Endothelial cell of umbilical vein (primary cell): ENCODE measurements around the gene CNNM4. TPM values are rescaled to one million over a fixed set of nuclear protein-coding genes. Genes with fewer than 3 reads are reported as not detected.
A peak's percentile ranks its signal among the peaks of the same experiment; 100 is the strongest.

Source experiments
- BruUV-seq: library from RNA; stranded (reverse); fragments of 400-500 nt; replicated peaks from 2 replicates; lab custom pipeline; 2021; lab: Mats Ljungman, UMichigan
- CTCF ChIA-PET: fragments of 300-600, 350-600 bp; sonication (Branson Sonifier 250); formaldehyde crosslinking; loops from one replicate; lab custom pipeline; 2021; ENCODE audit warnings: antibody characterized with exemption, inconsistent platforms; lab: Charles Lee
- POLR2A ChIA-PET: fragments of 300-600, 350-600 bp; sonication (Branson Sonifier 250); formaldehyde crosslinking; loops from one replicate; lab custom pipeline; 2021; ENCODE audit warnings: antibody characterized with exemption, inconsistent platforms; lab: Charles Lee
- DNase-seq: peaks from one replicate; pipeline ENCODE4 v3.0.0-alpha.2; 2011; ENCODE audit warnings: low read depth, low spot score
- FAIRE-seq: peaks from 2 replicates; lab custom pipeline; 2011; peaks lifted over from hg19 to GRCh38; lab: Jason Lieb, UNC
- H2AFZ ChIP-seq: 2 replicates; pipeline ENCODE4 v1.6.0; 2012; ENCODE audit warnings: low read depth, low read length, control low read depth, inconsistent platforms
- H3K27ac ChIP-seq: 2 replicates; pipeline ENCODE4 v1.5.1; 2011; ENCODE audit warnings: low read depth, mild to moderate bottlenecking, control low read depth, low read length, moderate library complexity; ENCODE audit not compliant: insufficient read depth
- H3K27me3 ChIP-seq, 2 experiments: 2 replicates each; pipeline versions ENCODE4 v1.6.0 to v1.6.1; 2011; ENCODE audit warnings: low read length in 2 of 2, mixed read lengths in 1 of 2; ENCODE audit not compliant: control insufficient read depth in 2 of 2, insufficient read depth in 2 of 2
- H3K36me3 ChIP-seq, 2 experiments: 2 replicates in 1 of 2; 3 replicates in 1 of 2; pipeline ENCODE4 v1.5.1; 2011; ENCODE audit warnings: low read length in 2 of 2, mild to moderate bottlenecking in 1 of 2, moderate library complexity in 1 of 2; ENCODE audit not compliant: control insufficient read depth in 2 of 2, insufficient read depth in 2 of 2; ENCODE audit errors: extremely low read depth in 1 of 2
- H3K4me1 ChIP-seq: 3 replicates; pipeline ENCODE4 v1.5.1; 2011; ENCODE audit warnings: mild to moderate bottlenecking, low read length; ENCODE audit not compliant: control insufficient read depth, insufficient read depth; ENCODE audit errors: extremely low read depth
- H3K4me2 ChIP-seq: 2 replicates; pipeline ENCODE4 v1.6.1; 2011; ENCODE audit warnings: low read length, control low read depth, mixed read lengths; ENCODE audit not compliant: insufficient read depth
- H3K4me3 ChIP-seq, 3 experiments: fragments of 200-600 bp in 1 of 3; sonication (generic), shearing (Covaris generic) in 1 of 3; replicated peaks in 1 of 3; 2 replicates each; pipeline ENCODE4 v1.5.1; 2011 to 2016; ENCODE audit warnings: control low read depth in 3 of 3, low read length in 3 of 3, mild to moderate bottlenecking in 2 of 3, inconsistent platforms in 1 of 3, low read depth in 1 of 3, moderate library complexity in 1 of 3; ENCODE audit not compliant: insufficient read depth in 1 of 3
- H3K79me2 ChIP-seq: 2 replicates; pipeline ENCODE4 v1.6.0; 2012; ENCODE audit warnings: low read length, inconsistent platforms; ENCODE audit not compliant: control insufficient read depth, insufficient read depth
- H3K9ac ChIP-seq: replicated peaks from 2 replicates; pipeline ENCODE3; 2011; ENCODE audit warnings: low read length, control low read depth; ENCODE audit not compliant: insufficient read depth; ENCODE audit errors: extremely low read depth
- H3K9me1 ChIP-seq: replicated peaks from 3 replicates; pipeline ENCODE4 v1.6.0; 2011; ENCODE audit warnings: mild to moderate bottlenecking, low read length; ENCODE audit not compliant: control insufficient read depth, insufficient read depth; ENCODE audit errors: extremely low read depth
- H3K9me3 ChIP-seq: replicated peaks from 2 replicates; pipeline ENCODE4 v1.5.1; 2012; ENCODE audit warnings: low read length, inconsistent platforms; ENCODE audit not compliant: control insufficient read depth, insufficient read depth
- H4K20me1 ChIP-seq: replicated peaks from 2 replicates; pipeline ENCODE3; 2011; ENCODE audit warnings: mild to moderate bottlenecking, low read length; ENCODE audit not compliant: control insufficient read depth, insufficient read depth; ENCODE audit errors: extremely low read depth
- EZH2 ChIP-seq: IDR thresholded peaks from 2 replicates; pipeline ENCODE4 v1.6.1; 2012; ENCODE audit warnings: borderline replicate concordance, low read depth, mild to moderate bottlenecking, moderate library complexity, low read length, inconsistent platforms; ENCODE audit not compliant: severe bottlenecking
- FOS ChIP-seq: IDR thresholded peaks from 2 replicates; pipeline ENCODE4 v1.6.1; 2011; ENCODE audit warnings: mild to moderate bottlenecking, low read length, moderate library complexity, borderline replicate concordance; ENCODE audit not compliant: insufficient read depth
- GATA2 ChIP-seq: IDR thresholded peaks from 2 replicates; pipeline ENCODE4 v1.7.0; 2011; ENCODE audit warnings: low read depth, mild to moderate bottlenecking, moderate library complexity, mixed read lengths, low read length; ENCODE audit not compliant: insufficient read length, insufficient read depth
- JUN ChIP-seq: IDR thresholded peaks from 2 replicates; pipeline ENCODE4 v1.6.1; 2011; ENCODE audit warnings: borderline replicate concordance, low read depth; ENCODE audit not compliant: insufficient read length, insufficient read depth
- MYC ChIP-seq: IDR thresholded peaks from one replicate; pipeline ENCODE4 v1.6.1; 2011; ENCODE audit warnings: mild to moderate bottlenecking, low read depth, low read length
- POLR2A ChIP-seq: IDR thresholded peaks from 2 replicates; pipeline ENCODE4 v1.6.1; 2012; ENCODE audit warnings: low read depth, mild to moderate bottlenecking, control low read depth, low read length
- POLR2AphosphoS5 ChIP-seq: IDR thresholded peaks from 2 replicates; pipeline ENCODE4 v1.6.1; 2012; ENCODE audit warnings: low read depth, mild to moderate bottlenecking, control low read depth, low read length, moderate library complexity; ENCODE audit not compliant: insufficient read depth
- dilution Hi-C: fragments of 300-500 bp; cut with MboI; formaldehyde crosslinking; loops from one replicate; pipeline ENCODE4 v1.15.0; 2019; ENCODE audit warnings: low sequenced_read_pairs; ENCODE audit not compliant: extremely low pct_ligation_motif_present
- intact Hi-C: fragments of 100-400 bp; cut with micrococcal nuclease; formaldehyde crosslinking; loops from one replicate; pipeline ENCODE4 v1.10.0; 2022
- polyA plus RNA-seq, 4 experiments: library from polyadenylated mRNA; depleted of rRNA in 3 of 4; stranded (reverse) in 3 of 4; unstranded in 1 of 4; fragments of >200 nt; gene quantifications; 2 replicates each; pipeline versions ENCODE4 v1.2.1 to v1.2.3, GENCODE V29; 2011 to 2012; ENCODE audit warnings: missing spikeins in 1 of 4
- total RNA-seq: library from RNA; stranded (reverse); gene quantifications from 2 replicates; pipeline ENCODE4 v1.2.3, GENCODE V29; 2021
- TF ChIP-seq, protein P1 (sequence below), 2 donors: IDR thresholded peaks; 1 replicate in 1 of 2; 2 replicates in 1 of 2; pipeline ENCODE4 v1.5.1; 2011; ENCODE audit warnings: low read length in 2 of 2, mild to moderate bottlenecking in 2 of 2, moderate library complexity in 2 of 2, control low read depth in 1 of 2, inconsistent platforms in 1 of 2, low read depth in 1 of 2; ENCODE audit not compliant: insufficient read depth in 1 of 2; ENCODE audit errors: extremely low read depth in 1 of 2
- TF ChIP-seq, protein P2 (sequence below): IDR thresholded peaks from 2 replicates; pipeline ENCODE4 v1.6.1; 2011; ENCODE audit not compliant: insufficient read depth, insufficient read length

CNNM4 gene
- total and polyA plus RNA-seq, 2 donors (not counting 3 experiments of a cell fraction or from before 2014, with no cell fraction given): 4.7 to 5.3 TPM

DNA sequence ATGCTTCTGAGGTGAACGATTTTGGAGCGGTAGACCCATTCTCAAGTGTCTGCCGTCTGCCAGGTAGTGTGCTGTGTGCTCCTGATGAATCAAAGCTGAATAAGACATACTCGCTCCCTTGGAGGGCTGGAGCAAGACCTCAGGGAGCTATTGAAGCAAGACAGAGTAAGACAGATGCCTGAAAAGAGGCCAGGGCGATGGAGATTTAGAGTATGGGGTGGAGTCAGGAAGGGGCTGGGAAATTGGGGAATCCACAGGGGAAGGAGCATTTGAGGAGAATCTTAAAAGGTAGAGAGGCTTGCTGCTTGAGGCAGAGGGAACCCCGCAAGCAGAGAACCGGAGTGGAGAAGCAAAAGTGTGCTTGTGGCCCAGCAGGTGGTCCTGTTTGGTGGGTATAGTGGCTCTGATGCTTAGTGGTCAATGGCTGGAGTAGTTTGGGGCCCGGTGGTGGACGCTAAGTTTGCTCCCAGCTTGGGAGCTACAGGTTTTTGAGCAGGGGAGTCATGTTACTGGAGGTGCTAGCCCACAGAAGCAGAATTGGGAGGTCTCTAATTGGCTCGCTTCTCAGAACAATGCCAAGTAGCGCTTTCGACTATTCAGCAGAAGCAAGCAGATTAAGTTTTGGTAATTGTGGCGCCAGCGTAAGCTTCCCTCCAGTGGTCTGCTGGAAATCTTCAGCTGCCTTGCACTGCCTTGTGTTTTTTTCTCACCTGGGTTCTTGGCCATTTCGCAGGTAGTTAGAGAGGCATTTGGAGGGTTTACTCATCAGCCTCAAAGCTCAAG lies 2.0 kb downstream of the CNNM4 start:
- intact Hi-C loops: loop anchor here (5.0 kb wide), 3 partner anchors 40 to 225 kb away; partner anchors contain the start of gene ARID5A
- dilution Hi-C loops: no loop called here
- no TSS peak for BruUV-seq

More for the DNA sequence above, 2.0 kb downstream of the CNNM4 start:
- Histone ChIP-seq H2AFZ (no peak overlapping the region), H3K4me1 (peaks cover 16% of the 10 kb centered on the region), H3K27me3 (no peaks in the 10 kb centered on the region), H3K4me2 (peak overlapping the region; percentile 20), H3K9me3 (no peaks in the 10 kb centered on the region), H3K79me2 (no peaks in the 10 kb centered on the region), H4K20me1 (no peaks in the 10 kb centered on the region), H3K27ac (no peak overlapping the region), H3K4me3 (no peak overlapping the region), H3K36me3 (no peaks in the 10 kb centered on the region), H3K9me1 (no peaks in the 10 kb centered on the region), H3K9ac (no peak overlapping the region)
- FAIRE-seq: peak; percentile 49
- no peak for DNase-seq
- ChIA-PET CTCF (interaction anchor here (0.5 to 2.4 kb wide), 15 partner anchors 10 to 286 kb away, joined by 3 to 7 read pairs (median 4); partner anchors contain the start of gene CNNM3), POLR2A (interaction anchor here (0.6 to 0.7 kb wide), 2 partner anchors 38 to 52 kb away, joined by 3 to 6 read pairs; no protein-coding TSS in a partner anchor)
- TF ChIP-seq JUN (no peak), GATA2 (no peak), MYC (no peak), EZH2 (no peak), FOS (no peak), POLR2A (no peak), POLR2AphosphoS5 (no peak)
- TF ChIP-seq, protein P1, sequence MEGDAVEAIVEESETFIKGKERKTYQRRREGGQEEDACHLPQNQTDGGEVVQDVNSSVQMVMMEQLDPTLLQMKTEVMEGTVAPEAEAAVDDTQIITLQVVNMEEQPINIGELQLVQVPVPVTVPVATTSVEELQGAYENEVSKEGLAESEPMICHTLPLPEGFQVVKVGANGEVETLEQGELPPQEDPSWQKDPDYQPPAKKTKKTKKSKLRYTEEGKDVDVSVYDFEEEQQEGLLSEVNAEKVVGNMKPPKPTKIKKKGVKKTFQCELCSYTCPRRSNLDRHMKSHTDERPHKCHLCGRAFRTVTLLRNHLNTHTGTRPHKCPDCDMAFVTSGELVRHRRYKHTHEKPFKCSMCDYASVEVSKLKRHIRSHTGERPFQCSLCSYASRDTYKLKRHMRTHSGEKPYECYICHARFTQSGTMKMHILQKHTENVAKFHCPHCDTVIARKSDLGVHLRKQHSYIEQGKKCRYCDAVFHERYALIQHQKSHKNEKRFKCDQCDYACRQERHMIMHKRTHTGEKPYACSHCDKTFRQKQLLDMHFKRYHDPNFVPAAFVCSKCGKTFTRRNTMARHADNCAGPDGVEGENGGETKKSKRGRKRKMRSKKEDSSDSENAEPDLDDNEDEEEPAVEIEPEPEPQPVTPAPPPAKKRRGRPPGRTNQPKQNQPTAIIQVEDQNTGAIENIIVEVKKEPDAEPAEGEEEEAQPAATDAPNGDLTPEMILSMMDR (IDR thresholded peaks at IDR 0.05; ENCODE audit: extremely low read depth in 1 of 2, insufficient read depth in 1 of 2, low read depth in 1 of 2, low read length in 2 of 2): no peak
- TF ChIP-seq, protein P2, sequence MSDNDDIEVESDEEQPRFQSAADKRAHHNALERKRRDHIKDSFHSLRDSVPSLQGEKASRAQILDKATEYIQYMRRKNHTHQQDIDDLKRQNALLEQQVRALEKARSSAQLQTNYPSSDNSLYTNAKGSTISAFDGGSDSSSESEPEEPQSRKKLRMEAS: no peak
